Epithelial cell of proximal tubule (primary cell): ENCODE results near the gene SERPINE1. TPM values are rescaled to one million over a fixed set of nuclear protein-coding genes. Genes with fewer than 3 reads are reported as not detected.

Source experiments
- DNase-seq: peaks from one replicate; pipeline ENCODE4 v3.0.0-alpha.2; 2011; ENCODE audit warnings: low read depth
- H3K4me3 ChIP-seq: 2 replicates; pipeline ENCODE4 v1.5.1; 2011; ENCODE audit warnings: low read depth, mild to moderate bottlenecking, low read length
- CTCF ChIP-seq: conservative IDR thresholded peaks from 2 replicates; pipeline ENCODE4 v1.5.1; 2012; ENCODE audit warnings: low read depth, mild to moderate bottlenecking, low read length
- total RNA-seq: library from RNA; depleted of rRNA; stranded (reverse); fragments of >200 nt; gene quantifications from 2 replicates; pipeline ENCODE4 v1.2.3, GENCODE V29; 2015

SERPINE1 gene
- total RNA-seq, 1 donor from 2014 or later = 249 TPM

GRCh38 chr7:101165075-101165957 is 38.4 kb downstream of the SERPINE1 start, which contains the start of gene VGF:
VGF (minus strand) TSS chr7:101165569; CDS start chr7:101164843, 726 bp downstream.
- TF ChIP-seq CTCF = no peak
- H3K4me3 ChIP-seq = peak within 1 kb of the TSS; percentile 65
- no peak for DNase-seq

GRCh38 chr7:101165958-101166647 is 39.2 kb downstream of the SERPINE1 start:
- H3K4me3 ChIP-seq = peak overlapping the region; percentile 65
- TF ChIP-seq CTCF = no peak
- DNase-seq = no peak

- no peak for TF ChIP-seq CTCF
- no peak for DNase-seq
- peak overlapping the region; percentile 65 for H3K4me3 ChIP-seq
These were observed 39.7 kb downstream of the SERPINE1 start for GRCh38 chr7:101166648-101166908.

- no peak for DNase-seq
- H3K4me3 ChIP-seq = peak overlapping the region; percentile 38
- TF ChIP-seq CTCF = no peak
These were observed 40.2 kb downstream of the SERPINE1 start for GRCh38 chr7:101166909-101167644.

GRCh38 chr7:101167645-101168411 is 40.9 kb downstream of the SERPINE1 start:
- no peak for DNase-seq
- H3K4me3 ChIP-seq = no peak overlapping the region
- TF ChIP-seq CTCF = no peak

GRCh38 chr7:101168412-101169049 is 41.6 kb downstream of the SERPINE1 start:
- TF ChIP-seq CTCF = no peak
- no peak overlapping the region for H3K4me3 ChIP-seq
- no peak for DNase-seq
